ENCODE results near the gene FGF19.

DNA sequence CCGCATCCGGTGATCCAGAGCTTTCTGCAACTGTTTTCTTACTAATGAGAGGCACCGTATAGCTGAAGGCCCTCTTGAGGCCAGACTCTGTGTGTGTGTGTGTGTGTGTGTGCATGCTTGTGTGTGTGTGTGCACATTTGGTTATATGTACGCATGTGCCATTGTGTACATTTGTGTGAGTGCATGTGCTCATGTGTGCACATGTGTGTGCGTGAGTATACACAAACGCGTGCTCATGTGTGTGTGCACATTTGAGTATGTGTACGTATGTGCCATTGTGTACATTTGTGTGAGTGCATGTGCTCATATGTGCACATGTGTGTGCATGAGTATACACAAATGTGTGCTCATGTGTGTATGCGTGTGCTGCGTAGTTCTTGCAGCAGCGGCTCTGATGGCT lies 12.3 kb upstream of the FGF19 start:
- TF ChIP-seq, protein P1, sequence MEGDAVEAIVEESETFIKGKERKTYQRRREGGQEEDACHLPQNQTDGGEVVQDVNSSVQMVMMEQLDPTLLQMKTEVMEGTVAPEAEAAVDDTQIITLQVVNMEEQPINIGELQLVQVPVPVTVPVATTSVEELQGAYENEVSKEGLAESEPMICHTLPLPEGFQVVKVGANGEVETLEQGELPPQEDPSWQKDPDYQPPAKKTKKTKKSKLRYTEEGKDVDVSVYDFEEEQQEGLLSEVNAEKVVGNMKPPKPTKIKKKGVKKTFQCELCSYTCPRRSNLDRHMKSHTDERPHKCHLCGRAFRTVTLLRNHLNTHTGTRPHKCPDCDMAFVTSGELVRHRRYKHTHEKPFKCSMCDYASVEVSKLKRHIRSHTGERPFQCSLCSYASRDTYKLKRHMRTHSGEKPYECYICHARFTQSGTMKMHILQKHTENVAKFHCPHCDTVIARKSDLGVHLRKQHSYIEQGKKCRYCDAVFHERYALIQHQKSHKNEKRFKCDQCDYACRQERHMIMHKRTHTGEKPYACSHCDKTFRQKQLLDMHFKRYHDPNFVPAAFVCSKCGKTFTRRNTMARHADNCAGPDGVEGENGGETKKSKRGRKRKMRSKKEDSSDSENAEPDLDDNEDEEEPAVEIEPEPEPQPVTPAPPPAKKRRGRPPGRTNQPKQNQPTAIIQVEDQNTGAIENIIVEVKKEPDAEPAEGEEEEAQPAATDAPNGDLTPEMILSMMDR (IDR thresholded peaks at IDR 0.05; ENCODE audit: borderline replicate concordance, extremely low read depth, low read length, poor library complexity, severe bottlenecking): no peak
- no peak for TF ChIP-seq EZH2 (IDR thresholded peaks at IDR 0.05; ENCODE audit: borderline replicate concordance, low read depth, low read length, severe bottlenecking)
